ENCODE data around the gene PLCD3. TPM values are rescaled to one million over a fixed set of nuclear protein-coding genes. Genes with fewer than 3 reads are reported as not detected.

PLCD3 gene
- total and polyA plus RNA-seq, 2 of the 13 experiments (the other 11 are each of a cell fraction or from before 2014, with no cell fraction given) = 11.3 to 39.1 TPM

DNA sequence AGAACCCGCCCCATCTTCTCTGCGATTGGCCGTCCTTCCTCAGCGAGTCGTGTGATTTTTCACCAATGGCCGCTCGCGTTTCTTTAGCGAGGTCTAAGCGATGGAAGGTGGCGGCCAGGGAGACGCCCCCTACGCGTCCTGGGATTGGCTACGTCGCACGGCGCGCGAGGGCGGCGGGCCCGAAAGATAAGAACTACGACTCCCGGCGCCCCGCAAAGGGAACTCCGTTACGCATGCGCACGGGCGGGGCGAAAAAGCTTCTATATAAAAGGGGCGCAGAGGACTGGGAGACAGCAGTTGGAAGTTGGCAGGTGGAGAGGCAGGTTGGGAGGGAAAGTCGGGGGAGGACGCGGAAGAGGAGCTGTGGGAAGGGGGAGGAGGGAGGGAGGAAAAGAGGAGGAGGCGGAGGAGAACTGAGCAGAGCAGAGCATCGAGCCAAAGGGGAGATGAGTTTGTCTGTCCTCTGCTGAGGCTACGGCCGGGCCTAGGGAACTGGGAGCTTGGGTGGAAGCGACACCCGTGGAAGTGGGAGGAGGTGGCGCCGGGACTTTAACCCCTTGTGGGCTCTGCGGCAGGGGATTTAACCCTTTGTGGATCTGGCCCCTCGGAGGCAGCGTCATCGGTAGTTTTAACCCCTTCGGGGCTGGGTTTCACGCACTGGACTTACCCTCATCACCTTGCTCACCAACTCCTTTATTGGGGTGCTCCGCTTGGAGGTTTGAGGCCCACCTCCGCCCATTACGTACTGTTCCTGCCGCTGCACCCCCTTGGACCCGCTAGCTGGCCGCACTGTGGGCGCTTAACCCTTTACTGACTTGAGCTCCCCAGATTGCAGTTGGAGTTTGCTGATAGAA, 16.1 kb upstream of the PLCD3 start, which contains the start of gene HEXIM1 (continued):
- TF ChIP-seq ATF7 (IDR thresholded peaks at IDR 0.05) (peak; percentile 21; the same call in 1 of the 2 replicates), ATF7 (CRISPR knock-in tag; IDR thresholded peaks at IDR 0.05) (no peak; the same call in 1 of the 2 replicates), SP2 (CRISPR knock-in tag; IDR thresholded peaks at IDR 0.05) (peak; percentile 86), MED13 (CRISPR knock-in tag; IDR thresholded peaks at IDR 0.05) (peak; percentile 67; the same call in 1 of the 2 replicates), BHLHE40 (IDR thresholded peaks at IDR 0.05; ENCODE audit: low read length) (peak; percentile 37; the same call in 1 of the 2 replicates), CHD2 (IDR thresholded peaks at IDR 0.05; ENCODE audit: low read depth, low read length) (peak; percentile 64; the same call in 1 of the 2 replicates), MTF1 (CRISPR knock-in tag; IDR thresholded peaks at IDR 0.05) (no peak), ZNF160 (CRISPR knock-in tag; IDR thresholded peaks at IDR 0.05) (peak; percentile 94), ZIK1 (CRISPR knock-in tag; IDR thresholded peaks at IDR 0.05; ENCODE audit: borderline replicate concordance, low read depth) (no peak), BORCS8-MEF2B (CRISPR knock-in tag; IDR thresholded peaks at IDR 0.05) (peak; percentile 87), PCBP1 (IDR thresholded peaks at IDR 0.05; ENCODE audit: borderline replicate concordance, low read depth, low read length) (peak; percentile 99), ZBTB20 (CRISPR knock-in tag; IDR thresholded peaks at IDR 0.05; ENCODE audit: borderline replicate concordance, low read depth) (peak; percentile 65; the same call in 1 of the 2 replicates), RXRB (CRISPR knock-in tag; IDR thresholded peaks at IDR 0.05; ENCODE audit: borderline replicate concordance) (peak; percentile 70), CBX5 (CRISPR knock-in tag; IDR thresholded peaks at IDR 0.05; ENCODE audit: borderline replicate concordance) (peak; percentile 93; the same call in 1 of the 2 replicates), SP140L (CRISPR knock-in tag; IDR thresholded peaks at IDR 0.05; ENCODE audit: borderline replicate concordance) (no peak), ZNF891 (CRISPR knock-in tag; IDR thresholded peaks at IDR 0.05) (peak; percentile 96), SIX4 (CRISPR knock-in tag; IDR thresholded peaks at IDR 0.05) (peak; percentile 81), ZKSCAN1 (IDR thresholded peaks at IDR 0.05; ENCODE audit: low read length) (peak; percentile 74; the same call in 1 of the 2 replicates), ESRRA (CRISPR knock-in tag; IDR thresholded peaks at IDR 0.05; ENCODE audit: low read depth) (peak; percentile 49; the same call in 1 of the 2 replicates), MAFF (IDR thresholded peaks at IDR 0.05; ENCODE audit: low read depth, low read length) (no peak; the same call in 1 of the 2 replicates)
- TF ChIP-seq, protein P1, sequence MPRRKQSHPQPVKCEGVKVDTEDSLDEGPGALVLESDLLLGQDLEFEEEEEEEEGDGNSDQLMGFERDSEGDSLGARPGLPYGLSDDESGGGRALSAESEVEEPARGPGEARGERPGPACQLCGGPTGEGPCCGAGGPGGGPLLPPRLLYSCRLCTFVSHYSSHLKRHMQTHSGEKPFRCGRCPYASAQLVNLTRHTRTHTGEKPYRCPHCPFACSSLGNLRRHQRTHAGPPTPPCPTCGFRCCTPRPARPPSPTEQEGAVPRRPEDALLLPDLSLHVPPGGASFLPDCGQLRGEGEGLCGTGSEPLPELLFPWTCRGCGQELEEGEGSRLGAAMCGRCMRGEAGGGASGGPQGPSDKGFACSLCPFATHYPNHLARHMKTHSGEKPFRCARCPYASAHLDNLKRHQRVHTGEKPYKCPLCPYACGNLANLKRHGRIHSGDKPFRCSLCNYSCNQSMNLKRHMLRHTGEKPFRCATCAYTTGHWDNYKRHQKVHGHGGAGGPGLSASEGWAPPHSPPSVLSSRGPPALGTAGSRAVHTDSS (CRISPR knock-in tag; conservative IDR thresholded peaks at IDR 0.05) = no peak
- TF ChIP-seq, protein P2, sequence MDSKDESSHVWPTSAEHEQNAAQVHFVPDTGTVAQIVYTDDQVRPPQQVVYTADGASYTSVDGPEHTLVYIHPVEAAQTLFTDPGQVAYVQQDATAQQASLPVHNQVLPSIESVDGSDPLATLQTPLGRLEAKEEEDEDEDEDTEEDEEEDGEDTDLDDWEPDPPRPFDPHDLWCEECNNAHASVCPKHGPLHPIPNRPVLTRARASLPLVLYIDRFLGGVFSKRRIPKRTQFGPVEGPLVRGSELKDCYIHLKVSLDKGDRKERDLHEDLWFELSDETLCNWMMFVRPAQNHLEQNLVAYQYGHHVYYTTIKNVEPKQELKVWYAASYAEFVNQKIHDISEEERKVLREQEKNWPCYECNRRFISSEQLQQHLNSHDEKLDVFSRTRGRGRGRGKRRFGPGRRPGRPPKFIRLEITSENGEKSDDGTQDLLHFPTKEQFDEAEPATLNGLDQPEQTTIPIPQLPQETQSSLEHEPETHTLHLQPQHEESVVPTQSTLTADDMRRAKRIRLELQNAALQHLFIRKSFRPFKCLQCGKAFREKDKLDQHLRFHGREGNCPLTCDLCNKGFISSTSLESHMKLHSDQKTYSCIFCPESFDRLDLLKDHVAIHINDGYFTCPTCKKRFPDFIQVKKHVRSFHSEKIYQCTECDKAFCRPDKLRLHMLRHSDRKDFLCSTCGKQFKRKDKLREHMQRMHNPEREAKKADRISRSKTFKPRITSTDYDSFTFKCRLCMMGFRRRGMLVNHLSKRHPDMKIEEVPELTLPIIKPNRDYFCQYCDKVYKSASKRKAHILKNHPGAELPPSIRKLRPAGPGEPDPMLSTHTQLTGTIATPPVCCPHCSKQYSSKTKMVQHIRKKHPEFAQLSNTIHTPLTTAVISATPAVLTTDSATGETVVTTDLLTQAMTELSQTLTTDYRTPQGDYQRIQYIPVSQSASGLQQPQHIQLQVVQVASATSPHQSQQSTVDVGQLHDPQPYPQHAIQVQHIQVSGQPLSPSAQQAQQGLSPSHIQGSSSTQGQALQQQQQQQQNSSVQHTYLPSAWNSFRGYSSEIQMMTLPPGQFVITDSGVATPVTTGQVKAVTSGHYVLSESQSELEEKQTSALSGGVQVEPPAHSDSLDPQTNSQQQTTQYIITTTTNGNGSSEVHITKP (CRISPR knock-in tag; IDR thresholded peaks at IDR 0.05; ENCODE audit: low read depth) = peak; percentile 96
- TF ChIP-seq, protein P3, sequence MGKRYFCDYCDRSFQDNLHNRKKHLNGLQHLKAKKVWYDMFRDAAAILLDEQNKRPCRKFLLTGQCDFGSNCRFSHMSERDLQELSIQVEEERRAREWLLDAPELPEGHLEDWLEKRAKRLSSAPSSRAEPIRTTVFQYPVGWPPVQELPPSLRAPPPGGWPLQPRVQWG (CRISPR knock-in tag; IDR thresholded peaks at IDR 0.05; ENCODE audit: borderline replicate concordance, low read depth) = no peak
